Karpas-422 (cell line): Measurements from ENCODE around the gene PHLDB2. TPM values are rescaled to one million over a fixed set of nuclear protein-coding genes. Genes with fewer than 3 reads are reported as not detected.

Experiments used
- DNase-seq: peaks from one replicate; pipeline ENCODE4 v3.0.0-alpha.2; 2015
- H2AFZ ChIP-seq: fragments of 200-600 bp; sonication (generic); 2 replicates; pipeline ENCODE4 v1.6.1; 2014; ENCODE audit warnings: antibody characterized with exemption, low read length, mixed read lengths
- H3K27ac ChIP-seq: fragments of 200-600 bp; sonication (generic); 2 replicates; pipeline ENCODE4 v1.5.1; 2014; ENCODE audit warnings: mild to moderate bottlenecking, low read length, moderate library complexity
- H3K27me3 ChIP-seq: fragments of 200-600 bp; sonication (generic); 2 replicates; pipeline ENCODE4 v1.6.1; 2014; ENCODE audit warnings: low read length, mixed read lengths
- H3K36me3 ChIP-seq: fragments of 200-600 bp; sonication (generic); 2 replicates; pipeline ENCODE4 v1.6.1; 2014; ENCODE audit warnings: low read length, mixed read lengths; ENCODE audit not compliant: insufficient read depth
- H3K4me1 ChIP-seq: fragments of 200-600 bp; sonication (generic); 2 replicates; pipeline ENCODE4 v1.6.1; 2014; ENCODE audit warnings: mild to moderate bottlenecking, low read length, mixed read lengths
- H3K4me2 ChIP-seq: fragments of 200-600 bp; sonication (generic); 2 replicates; pipeline ENCODE4 v1.6.1; 2014; ENCODE audit warnings: low read length, low read depth, mild to moderate bottlenecking; ENCODE audit not compliant: poor library complexity, severe bottlenecking
- H3K4me3 ChIP-seq: fragments of 200-600 bp; sonication (generic); 2 replicates; pipeline ENCODE4 v1.5.1; 2014; ENCODE audit warnings: mild to moderate bottlenecking, antibody characterized with exemption, low read length, mixed read lengths
- H3K79me2 ChIP-seq: fragments of 200-600 bp; sonication (generic); 2 replicates; pipeline ENCODE4 v1.6.1; 2014; ENCODE audit warnings: mild to moderate bottlenecking, low read length, mixed read lengths
- H3K9ac ChIP-seq: fragments of 200-600 bp; sonication (generic); 2 replicates; pipeline ENCODE4 v1.6.0; 2014; ENCODE audit warnings: low read length
- H3K9me2 ChIP-seq: fragments of 200-600 bp; sonication (generic), shearing (Covaris generic); replicated peaks from 2 replicates; pipeline ENCODE4 v1.6.0; 2014; ENCODE audit warnings: mild to moderate bottlenecking, low read length, moderate library complexity; ENCODE audit not compliant: insufficient read depth
- H3K9me3 ChIP-seq: fragments of 300-700, 200-600 bp; sonication (generic); 2 replicates; pipeline ENCODE4 v1.6.1; 2014; ENCODE audit warnings: low read length, mixed read lengths
- H4K20me1 ChIP-seq: fragments of 200-600 bp; sonication (generic); 2 replicates; pipeline ENCODE4 v1.6.1; 2014; ENCODE audit warnings: mild to moderate bottlenecking, antibody characterized with exemption, low read length, low read depth; ENCODE audit not compliant: insufficient read depth
- total RNA-seq: library from RNA; depleted of rRNA; stranded (reverse); fragments of >200 nt; shearing (Covaris generic); gene quantifications from 2 replicates; pipeline ENCODE4 v1.2.3, GENCODE V29; 2014; ENCODE audit warnings: low replicate concordance

Gene PHLDB2
- total RNA-seq, 1 experiment from 2014 or later: 2.1 TPM

- H3K27ac ChIP-seq: no peak overlapping the region
- no peaks in the 10 kb centered on the region for H3K9me3 ChIP-seq
- no peaks in the 10 kb centered on the region for H3K36me3 ChIP-seq
- H3K4me2 ChIP-seq: no peak overlapping the region
- DNase-seq: no peak
- no peak overlapping the region for H3K9ac ChIP-seq
- H3K79me2 ChIP-seq: no peaks in the 10 kb centered on the region
- H3K27me3 ChIP-seq: no peaks in the 10 kb centered on the region
- no peak overlapping the region for H2AFZ ChIP-seq
- no peak overlapping the region for H3K4me3 ChIP-seq
- H3K9me2 ChIP-seq: no peaks in the 10 kb centered on the region
- no peaks in the 10 kb centered on the region for H4K20me1 ChIP-seq
- 0 out of 2 replicates have a peak, but pooled peaks cover 3% of the 10 kb centered on the region for H3K4me1 ChIP-seq
Observed at GRCh38 chr3:111936967-111937366, 77.9 kb downstream of the PHLDB2 start.

- Histone ChIP-seq H3K9me3 (no peaks in the 10 kb centered on the region), H3K36me3 (no peaks in the 10 kb centered on the region), H3K4me1 (0 out of 2 replicates have a peak, but pooled peaks cover 3% of the 10 kb centered on the region), H3K27ac (no peak overlapping the region), H3K9ac (no peak overlapping the region), H4K20me1 (no peaks in the 10 kb centered on the region), H3K4me2 (no peak overlapping the region), H3K4me3 (no peak overlapping the region), H3K27me3 (no peaks in the 10 kb centered on the region), H2AFZ (no peak overlapping the region), H3K79me2 (no peaks in the 10 kb centered on the region), H3K9me2 (no peaks in the 10 kb centered on the region)
- DNase-seq: no peak
Observed at GRCh38 chr3:111937871-111938270, 78.8 kb downstream of the PHLDB2 start.

GRCh38 chr3:111939873-111940272 lies 80.8 kb downstream of the PHLDB2 start:
- no peak overlapping the region for H3K4me3 ChIP-seq
- H4K20me1 ChIP-seq: no peaks in the 10 kb centered on the region
- H3K79me2 ChIP-seq: no peaks in the 10 kb centered on the region
- no peak overlapping the region for H3K4me2 ChIP-seq
- H3K9me2 ChIP-seq: no peaks in the 10 kb centered on the region
- DNase-seq: no peak
- 0 out of 2 replicates have a peak, but pooled peaks cover 3% of the 10 kb centered on the region for H3K4me1 ChIP-seq
- no peak overlapping the region for H3K27ac ChIP-seq
- H3K9me3 ChIP-seq: no peaks in the 10 kb centered on the region
- no peaks in the 10 kb centered on the region for H3K27me3 ChIP-seq
- H3K9ac ChIP-seq: no peak overlapping the region
- no peaks in the 10 kb centered on the region for H3K36me3 ChIP-seq
- no peak overlapping the region for H2AFZ ChIP-seq

- Histone ChIP-seq H3K27ac (no peak overlapping the region), H3K4me1 (no peaks in the 10 kb centered on the region), H3K9me2 (no peaks in the 10 kb centered on the region), H3K9ac (no peak overlapping the region), H2AFZ (no peak overlapping the region), H3K36me3 (no peaks in the 10 kb centered on the region), H3K79me2 (no peaks in the 10 kb centered on the region), H3K9me3 (no peaks in the 10 kb centered on the region), H3K4me2 (no peak overlapping the region), H4K20me1 (no peaks in the 10 kb centered on the region), H3K4me3 (no peak overlapping the region), H3K27me3 (no peaks in the 10 kb centered on the region)
- no peak for DNase-seq
Observed at GRCh38 chr3:111943533-111943932, 84.5 kb downstream of the PHLDB2 start.

GRCh38 chr3:111944372-111944771 lies 85.3 kb downstream of the PHLDB2 start:
- H2AFZ ChIP-seq: no peak overlapping the region
- no peaks in the 10 kb centered on the region for H3K36me3 ChIP-seq
- no peaks in the 10 kb centered on the region for H3K27me3 ChIP-seq
- H3K27ac ChIP-seq: no peak overlapping the region
- H3K4me1 ChIP-seq: no peaks in the 10 kb centered on the region
- no peak for DNase-seq
- H3K79me2 ChIP-seq: no peaks in the 10 kb centered on the region
- H3K9me2 ChIP-seq: no peaks in the 10 kb centered on the region
- no peak overlapping the region for H3K9ac ChIP-seq
- H3K4me2 ChIP-seq: no peak overlapping the region
- no peaks in the 10 kb centered on the region for H3K9me3 ChIP-seq
- no peak overlapping the region for H3K4me3 ChIP-seq
- H4K20me1 ChIP-seq: no peaks in the 10 kb centered on the region

GRCh38 chr3:111947231-111947630 lies 88.2 kb downstream of the PHLDB2 start:
- Histone ChIP-seq H3K4me2 (no peak overlapping the region), H3K4me1 (no peaks in the 10 kb centered on the region), H3K27ac (no peak overlapping the region), H3K9ac (no peak overlapping the region), H4K20me1 (no peaks in the 10 kb centered on the region), H3K79me2 (no peaks in the 10 kb centered on the region), H3K27me3 (no peaks in the 10 kb centered on the region), H3K4me3 (no peak overlapping the region), H2AFZ (no peak overlapping the region), H3K9me3 (no peaks in the 10 kb centered on the region), H3K36me3 (no peaks in the 10 kb centered on the region), H3K9me2 (no peaks in the 10 kb centered on the region)
- DNase-seq: no peak

GRCh38 chr3:111948786-111949185 lies 89.7 kb downstream of the PHLDB2 start:
- H3K36me3 ChIP-seq: no peaks in the 10 kb centered on the region
- no peaks in the 10 kb centered on the region for H3K4me1 ChIP-seq
- no peaks in the 10 kb centered on the region for H3K9me3 ChIP-seq
- no peak overlapping the region for H3K9ac ChIP-seq
- no peak for DNase-seq
- no peaks in the 10 kb centered on the region for H3K27me3 ChIP-seq
- no peak overlapping the region for H3K27ac ChIP-seq
- no peaks in the 10 kb centered on the region for H3K79me2 ChIP-seq
- no peak overlapping the region for H3K4me3 ChIP-seq
- H3K9me2 ChIP-seq: no peaks in the 10 kb centered on the region
- H2AFZ ChIP-seq: no peak overlapping the region
- H4K20me1 ChIP-seq: no peaks in the 10 kb centered on the region
- H3K4me2 ChIP-seq: no peak overlapping the region

GRCh38 chr3:111949712-111950111 lies 90.6 kb downstream of the PHLDB2 start:
- Histone ChIP-seq H3K79me2 (no peaks in the 10 kb centered on the region), H3K4me2 (no peak overlapping the region), H3K4me3 (no peak overlapping the region), H3K9me2 (no peaks in the 10 kb centered on the region), H2AFZ (no peak overlapping the region), H3K9ac (no peak overlapping the region), H4K20me1 (no peaks in the 10 kb centered on the region), H3K9me3 (no peaks in the 10 kb centered on the region), H3K27me3 (no peaks in the 10 kb centered on the region), H3K4me1 (no peaks in the 10 kb centered on the region), H3K36me3 (no peaks in the 10 kb centered on the region), H3K27ac (no peak overlapping the region)
- DNase-seq: no peak

- Histone ChIP-seq H3K79me2 (no peaks in the 10 kb centered on the region), H3K9me3 (no peaks in the 10 kb centered on the region), H3K27ac (no peak overlapping the region), H3K9me2 (no peaks in the 10 kb centered on the region), H3K27me3 (no peaks in the 10 kb centered on the region), H3K4me2 (no peak overlapping the region), H2AFZ (no peak overlapping the region), H3K4me3 (no peak overlapping the region), H3K9ac (no peak overlapping the region), H3K4me1 (no peaks in the 10 kb centered on the region), H3K36me3 (no peaks in the 10 kb centered on the region), H4K20me1 (no peaks in the 10 kb centered on the region)
- no peak for DNase-seq
Observed at GRCh38 chr3:111951032-111951431, 92.0 kb downstream of the PHLDB2 start.
